HG03457 (cell line): ENCODE results near the gene ZNF394.

Experiments
- ATAC-seq: cut with Tn5 transposase; IDR thresholded peaks from one replicate; pipeline ENCODE4 v1.9.1; 2021; ENCODE audit warnings: moderate number of reproducible peaks; ENCODE audit not compliant: unreplicated experiment

ZNF394 gene

GRCh38 chr7:99453105-99453504 is 47.0 kb downstream of the ZNF394 start:
- ATAC-seq, result no peak

GRCh38 chr7:99452541-99452940 is 47.5 kb downstream of the ZNF394 start:
- ATAC-seq, result no peak

- ATAC-seq, result no peak
Observed at GRCh38 chr7:99451936-99452335, 48.1 kb downstream of the ZNF394 start.

GRCh38 chr7:99449326-99449725 is 50.8 kb downstream of the ZNF394 start:
- ATAC-seq, result no peak

- no peak for ATAC-seq
Observed at GRCh38 chr7:99448855-99449254, 51.2 kb downstream of the ZNF394 start.

GRCh38 chr7:99447943-99448342 is 52.1 kb downstream of the ZNF394 start:
- no peak for ATAC-seq

GRCh38 chr7:99446096-99446495 is 54.0 kb downstream of the ZNF394 start:
- ATAC-seq, result no peak
